SU-DHL-6 (cell line): ENCODE measurements around the gene P2RX6.

Experiments
- CTCF ChIP-seq: fragments of 200-600 bp; sonication (generic); IDR thresholded peaks from one replicate; pipeline ENCODE4 v1.5.1; 2017; ENCODE audit warnings: antibody characterized with exemption, mild to moderate bottlenecking, low read length, moderate library complexity; ENCODE audit not compliant: insufficient read depth, poor library complexity, severe bottlenecking
- EZH2phosphoT487 ChIP-seq: fragments of 200-600 bp; sonication (generic), shearing (Covaris generic); conservative IDR thresholded peaks from 2 replicates; pipeline ENCODE4 v1.6.1; 2018; ENCODE audit warnings: mild to moderate bottlenecking, antibody characterized with exemption, low read length, moderate library complexity, mixed read lengths

GRCh38 chr22:20979243-20979809 is 35.6 kb upstream of the P2RX6 start:
- no peak for TF ChIP-seq CTCF
- no peak for TF ChIP-seq EZH2phosphoT487
